Neutrophil (primary cell): ENCODE measurements around the gene USP48.
A peak's percentile ranks its signal among the peaks of the same experiment; 100 is the strongest.

Experiments
- H3K27ac ChIP-seq: fragments of 200-600 bp; sonication (generic); 2 replicates; pipeline ENCODE4 v1.5.1; 2016; ENCODE audit warnings: mild to moderate bottlenecking, moderate library complexity
- H3K27me3 ChIP-seq: fragments of 200-600 bp; sonication (generic); 2 replicates; pipeline ENCODE4 v1.6.0; 2016; ENCODE audit warnings: mild to moderate bottlenecking
- H3K36me3 ChIP-seq: fragments of 200-600 bp; sonication (generic); 2 replicates; pipeline ENCODE4 v1.5.1; 2017
- H3K4me1 ChIP-seq, 2 experiments: fragments of 200-600 bp in 1 of 2; sonication (generic) in 1 of 2; 1 replicate in 1 of 2; 2 replicates in 1 of 2; pipeline versions ENCODE4 v1.5.1 to v1.6.1; 2013 to 2016; ENCODE audit warnings: low read depth in 1 of 2, low read length in 1 of 2, mild to moderate bottlenecking in 1 of 2, moderate library complexity in 1 of 2; ENCODE audit not compliant: control insufficient read depth in 1 of 2, insufficient read depth in 1 of 2
- H3K4me3 ChIP-seq, 2 experiments: fragments of 200-600 bp in 1 of 2; sonication (generic) in 1 of 2; 1 replicate in 1 of 2; 2 replicates in 1 of 2; pipeline ENCODE4 v1.5.1; 2013 to 2016; ENCODE audit warnings: low read depth in 1 of 2, low read length in 1 of 2, mild to moderate bottlenecking in 1 of 2, moderate library complexity in 1 of 2
- H3K9me3 ChIP-seq: fragments of 200-600 bp; sonication (generic); 2 replicates; pipeline ENCODE4 v1.5.1; 2016
- CTCF ChIP-seq: fragments of 200-600 bp; sonication (generic); IDR thresholded peaks from 2 replicates; pipeline ENCODE4 v1.5.1; 2016; ENCODE audit warnings: antibody characterized with exemption

The USP48 gene

GRCh38 chr1:21696931-21697330 lies 86.0 kb downstream of the USP48 start:
- H3K9me3 ChIP-seq, result no peaks in the 10 kb centered on the region
- no peak overlapping the region for H3K4me3 ChIP-seq
- H3K4me1 ChIP-seq, result no peaks in the 10 kb centered on the region
- no peak for TF ChIP-seq CTCF
- H3K27me3 ChIP-seq, result no peaks in the 10 kb centered on the region
- no peak overlapping the region for H3K27ac ChIP-seq
- peaks cover 77% of the 10 kb centered on the region for H3K36me3 ChIP-seq

DNA sequence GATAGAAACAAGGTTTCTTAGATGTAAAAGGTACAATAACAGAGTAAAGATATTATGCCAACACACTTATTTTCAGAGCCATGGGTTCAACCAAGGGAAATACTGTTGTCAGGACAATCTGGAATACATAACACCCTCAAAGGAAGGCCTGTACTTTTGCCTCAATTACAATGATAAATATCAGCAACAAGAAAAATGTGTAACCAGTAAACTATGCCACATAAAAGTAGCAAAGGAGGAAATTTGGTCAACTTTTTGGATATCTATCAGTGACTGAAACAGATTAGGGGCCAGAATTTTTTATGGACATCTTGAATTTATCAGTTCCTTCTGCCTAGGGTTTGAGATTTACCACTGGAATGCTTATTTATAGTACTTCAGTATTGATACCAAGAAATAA lies 89.2 kb downstream of the USP48 start:
- Histone ChIP-seq H3K36me3 (peaks cover 77% of the 10 kb centered on the region), H3K27ac (no peak overlapping the region), H3K27me3 (no peaks in the 10 kb centered on the region), H3K4me3 (no peak overlapping the region), H3K9me3 (no peaks in the 10 kb centered on the region), H3K4me1 (no peaks in the 10 kb centered on the region)
- TF ChIP-seq CTCF, result no peak

DNA sequence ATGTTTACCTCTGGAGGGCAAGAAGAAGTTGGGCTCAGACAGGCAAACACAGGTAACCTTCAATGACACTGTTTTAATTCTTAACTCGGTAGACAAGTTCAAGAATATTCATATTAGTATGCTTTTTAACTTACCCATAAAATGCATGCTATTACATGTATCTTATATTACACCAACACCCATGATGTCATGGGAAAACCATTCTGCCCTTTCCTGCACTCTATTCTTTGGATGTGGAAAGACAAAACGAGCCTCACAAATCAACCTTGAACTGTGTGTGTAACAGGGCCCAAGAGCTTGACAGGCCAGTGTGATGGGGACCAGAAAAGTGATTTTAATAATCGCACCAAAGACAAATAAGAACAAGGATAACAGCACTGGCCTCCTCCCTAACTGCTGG lies 91.2 kb downstream of the USP48 start:
- no peak for TF ChIP-seq CTCF
- H3K9me3 ChIP-seq, result no peaks in the 10 kb centered on the region
- H3K4me3 ChIP-seq, result no peak overlapping the region
- H3K27ac ChIP-seq, result peak overlapping the region; percentile 2
- no peaks in the 10 kb centered on the region for H3K4me1 ChIP-seq
- no peaks in the 10 kb centered on the region for H3K27me3 ChIP-seq
- H3K36me3 ChIP-seq, result peaks cover 90% of the 10 kb centered on the region

- no peaks in the 10 kb centered on the region for H3K9me3 ChIP-seq
- TF ChIP-seq CTCF, result no peak
- no peak overlapping the region for H3K27ac ChIP-seq
- no peaks in the 10 kb centered on the region for H3K4me1 ChIP-seq
- H3K4me3 ChIP-seq, result no peak overlapping the region
- no peaks in the 10 kb centered on the region for H3K27me3 ChIP-seq
- H3K36me3 ChIP-seq, result peaks cover 92% of the 10 kb centered on the region
Measured at GRCh38 chr1:21689661-21690372, 93.1 kb downstream of the USP48 start.

DNA sequence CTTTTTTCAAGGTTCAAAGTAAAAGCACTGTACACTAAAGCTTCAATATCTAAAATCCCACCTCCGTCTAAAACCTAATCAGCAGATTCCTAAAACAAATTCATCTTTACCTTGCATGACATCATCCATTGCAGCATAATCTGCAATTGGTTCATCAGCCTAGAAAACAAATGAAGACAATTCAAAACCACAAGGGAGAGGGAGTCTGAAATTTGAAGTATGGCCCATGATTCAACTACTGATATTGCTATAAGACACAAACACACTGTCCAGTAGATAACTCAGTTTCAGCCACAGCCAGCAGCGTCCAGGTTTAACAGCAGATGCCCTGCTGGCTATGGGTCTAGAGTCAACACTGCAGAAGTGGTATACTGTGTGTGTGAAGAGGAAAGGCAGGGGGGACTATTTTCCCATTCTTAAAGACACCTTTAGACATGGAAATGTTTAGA lies 95.8 kb downstream of the USP48 start:
- H3K4me3 ChIP-seq, result no peak overlapping the region
- H3K27ac ChIP-seq, result peak overlapping the region; percentile 1
- peaks cover 81% of the 10 kb centered on the region for H3K36me3 ChIP-seq
- no peaks in the 10 kb centered on the region for H3K4me1 ChIP-seq
- H3K27me3 ChIP-seq, result no peaks in the 10 kb centered on the region
- no peak for TF ChIP-seq CTCF
- H3K9me3 ChIP-seq, result no peaks in the 10 kb centered on the region
